ENCODE data around the gene CCDC116.
A peak's percentile ranks its signal among the peaks of the same experiment; 100 is the strongest.
"Not testable (repeated sequence)": the region's sequence is repeated elsewhere in the genome, so short reads cannot be mapped to it uniquely, and the experiment has no call there.

Gene CCDC116

DNA sequence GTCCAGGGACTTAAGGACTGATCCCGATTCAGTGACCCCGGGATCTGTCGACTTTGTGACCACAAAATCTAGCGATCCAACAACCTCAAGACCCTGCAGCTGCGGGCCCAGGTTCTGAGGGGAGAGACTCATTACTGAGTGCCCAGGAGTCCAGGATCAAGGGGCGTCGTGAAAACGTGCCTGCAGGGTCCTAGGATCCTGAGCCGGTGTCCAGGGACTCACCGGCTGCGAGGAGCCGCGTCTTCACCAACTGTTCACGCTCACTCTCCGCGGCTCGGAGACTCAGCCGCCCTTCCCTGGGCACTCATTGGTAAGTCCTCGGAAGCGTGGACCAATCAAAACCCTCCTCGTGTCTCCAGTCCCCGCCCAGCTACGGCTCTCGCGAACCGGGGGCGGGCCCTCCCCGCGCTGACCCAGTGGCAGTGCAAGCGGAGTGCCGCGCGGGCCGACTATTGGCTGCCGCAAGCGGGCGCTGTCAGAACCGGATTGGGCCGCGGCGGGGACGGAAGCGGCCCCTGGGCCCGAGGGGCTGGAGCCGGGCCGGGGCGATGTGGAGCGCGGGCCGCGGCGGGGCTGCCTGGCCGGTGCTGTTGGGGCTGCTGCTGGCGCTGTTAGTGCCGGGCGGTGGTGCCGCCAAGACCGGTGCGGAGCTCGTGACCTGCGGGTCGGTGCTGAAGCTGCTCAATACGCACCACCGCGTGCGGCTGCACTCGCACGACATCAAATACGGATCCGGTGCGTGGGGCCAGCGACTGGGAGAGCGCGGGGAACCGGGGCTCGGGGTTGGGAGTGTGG, 9.4 kb downstream of the CCDC116 start, which contains the start of gene SDF2L1:
TSS of gene SDF2L1 (plus strand) at position 514 of the 795 bp plus-strand sequence. CDS start at position 549, 35 bp downstream.
- peak within 1 kb of the TSS; percentile 75 for H3K4me3 ChIP-seq (replicated peaks; ENCODE audit: low read depth, low read length)
- DNase-seq (ENCODE audit: low read depth) = peak; percentile 99
- TF ChIP-seq, protein P1, sequence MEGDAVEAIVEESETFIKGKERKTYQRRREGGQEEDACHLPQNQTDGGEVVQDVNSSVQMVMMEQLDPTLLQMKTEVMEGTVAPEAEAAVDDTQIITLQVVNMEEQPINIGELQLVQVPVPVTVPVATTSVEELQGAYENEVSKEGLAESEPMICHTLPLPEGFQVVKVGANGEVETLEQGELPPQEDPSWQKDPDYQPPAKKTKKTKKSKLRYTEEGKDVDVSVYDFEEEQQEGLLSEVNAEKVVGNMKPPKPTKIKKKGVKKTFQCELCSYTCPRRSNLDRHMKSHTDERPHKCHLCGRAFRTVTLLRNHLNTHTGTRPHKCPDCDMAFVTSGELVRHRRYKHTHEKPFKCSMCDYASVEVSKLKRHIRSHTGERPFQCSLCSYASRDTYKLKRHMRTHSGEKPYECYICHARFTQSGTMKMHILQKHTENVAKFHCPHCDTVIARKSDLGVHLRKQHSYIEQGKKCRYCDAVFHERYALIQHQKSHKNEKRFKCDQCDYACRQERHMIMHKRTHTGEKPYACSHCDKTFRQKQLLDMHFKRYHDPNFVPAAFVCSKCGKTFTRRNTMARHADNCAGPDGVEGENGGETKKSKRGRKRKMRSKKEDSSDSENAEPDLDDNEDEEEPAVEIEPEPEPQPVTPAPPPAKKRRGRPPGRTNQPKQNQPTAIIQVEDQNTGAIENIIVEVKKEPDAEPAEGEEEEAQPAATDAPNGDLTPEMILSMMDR (IDR thresholded peaks at IDR 0.05; ENCODE audit: low read length, missing control alignments) = no peak

DNA sequence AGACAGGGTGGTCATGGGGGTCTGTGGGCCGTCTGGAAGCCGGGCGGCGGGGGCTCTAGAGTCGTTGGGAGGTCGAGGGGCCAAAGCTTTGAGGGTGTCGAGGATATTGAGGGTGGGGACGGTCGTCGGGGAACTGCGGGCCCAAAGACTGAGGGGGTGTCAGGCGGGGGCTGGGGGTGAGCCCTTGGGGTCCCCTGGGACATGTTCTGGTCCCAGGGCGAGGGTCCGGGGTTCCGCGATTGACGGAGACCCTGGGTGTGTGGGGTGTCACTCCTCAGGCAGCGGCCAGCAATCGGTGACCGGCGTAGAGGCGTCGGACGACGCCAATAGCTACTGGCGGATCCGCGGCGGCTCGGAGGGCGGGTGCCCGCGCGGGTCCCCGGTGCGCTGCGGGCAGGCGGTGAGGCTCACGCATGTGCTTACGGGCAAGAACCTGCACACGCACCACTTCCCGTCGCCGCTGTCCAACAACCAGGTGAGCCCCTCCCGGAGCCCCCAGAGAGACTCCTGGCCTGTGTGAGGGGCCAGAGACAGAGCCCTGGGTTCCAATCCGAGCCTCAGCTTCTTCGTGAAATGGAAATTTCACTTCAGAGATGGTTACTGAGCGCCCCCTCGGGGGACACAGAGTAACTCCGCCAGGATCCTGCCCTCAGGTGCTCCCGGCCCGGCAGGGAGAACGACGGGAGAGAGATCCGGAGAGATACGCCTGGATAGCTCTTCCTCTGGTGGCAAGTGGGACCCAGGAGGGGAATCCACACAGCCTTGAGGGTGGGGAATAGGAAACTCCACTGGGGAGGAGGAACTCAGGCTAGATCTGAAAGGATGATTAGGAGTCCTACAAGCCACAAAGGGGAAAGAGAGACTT, 10.3 kb downstream of the CCDC116 start:
- H3K4me3 ChIP-seq (replicated peaks; ENCODE audit: low read depth, low read length) = peak overlapping the region; percentile 75
- TF ChIP-seq, protein P1 (IDR thresholded peaks at IDR 0.05; ENCODE audit: low read length, missing control alignments) = peak; percentile 63
- DNase-seq (ENCODE audit: low read depth) = peak; percentile 52

DNA sequence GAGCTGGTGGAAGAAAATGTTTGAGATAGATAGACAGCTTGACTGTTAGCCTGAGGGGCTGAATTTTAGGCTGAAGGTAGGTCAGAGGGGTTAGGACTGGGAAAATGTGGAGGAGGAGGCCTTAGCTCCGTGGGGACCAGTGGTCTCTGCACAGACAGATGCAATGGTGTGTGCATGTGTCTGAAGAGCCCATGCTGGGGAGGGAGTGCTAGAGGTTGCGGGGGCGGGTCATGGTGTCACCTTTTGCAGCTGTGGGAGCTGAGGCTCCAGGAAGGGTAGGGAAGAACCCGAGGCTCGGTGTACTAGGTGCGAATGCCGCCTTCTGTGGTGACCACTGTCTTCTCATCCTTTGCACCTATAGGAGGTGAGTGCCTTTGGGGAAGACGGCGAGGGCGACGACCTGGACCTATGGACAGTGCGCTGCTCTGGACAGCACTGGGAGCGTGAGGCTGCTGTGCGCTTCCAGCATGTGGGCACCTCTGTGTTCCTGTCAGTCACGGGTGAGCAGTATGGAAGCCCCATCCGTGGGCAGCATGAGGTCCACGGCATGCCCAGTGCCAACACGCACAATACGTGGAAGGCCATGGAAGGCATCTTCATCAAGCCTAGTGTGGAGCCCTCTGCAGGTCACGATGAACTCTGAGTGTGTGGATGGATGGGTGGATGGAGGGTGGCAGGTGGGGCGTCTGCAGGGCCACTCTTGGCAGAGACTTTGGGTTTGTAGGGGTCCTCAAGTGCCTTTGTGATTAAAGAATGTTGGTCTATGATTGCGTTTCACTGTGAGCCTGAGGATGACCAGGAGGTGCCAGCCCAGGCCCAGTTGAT, 11.2 kb downstream of the CCDC116 start:
- no peak for DNase-seq (ENCODE audit: low read depth)
- peak overlapping the region; percentile 75 for H3K4me3 ChIP-seq (replicated peaks; ENCODE audit: low read depth, low read length)
- TF ChIP-seq, protein P1 (IDR thresholded peaks at IDR 0.05; ENCODE audit: low read length, missing control alignments) = peak; percentile 17

DNA sequence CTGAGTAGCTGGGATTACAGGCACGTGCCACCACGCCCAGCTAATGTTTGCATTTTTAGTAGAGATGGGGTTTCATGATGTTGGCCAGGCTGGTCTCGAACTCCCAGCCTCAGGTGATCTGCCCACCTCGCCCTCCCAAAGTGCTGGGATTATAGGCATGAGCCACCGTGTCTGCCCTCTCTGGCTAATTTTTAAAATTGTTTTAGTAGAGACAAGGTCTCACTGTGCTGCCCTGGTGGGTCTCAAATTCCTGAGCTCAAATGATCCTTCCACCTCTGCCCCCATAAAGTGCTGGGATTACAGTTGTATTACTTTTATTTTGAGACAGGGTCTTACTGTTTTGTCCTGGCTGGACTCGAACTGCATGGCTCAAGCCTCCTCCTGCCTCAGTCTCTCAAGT, 13.0 kb downstream of the CCDC116 start:
- DNase-seq (ENCODE audit: low read depth); H3K4me3 ChIP-seq (replicated peaks; ENCODE audit: low read depth, low read length): not testable (repeated sequence)

DNA sequence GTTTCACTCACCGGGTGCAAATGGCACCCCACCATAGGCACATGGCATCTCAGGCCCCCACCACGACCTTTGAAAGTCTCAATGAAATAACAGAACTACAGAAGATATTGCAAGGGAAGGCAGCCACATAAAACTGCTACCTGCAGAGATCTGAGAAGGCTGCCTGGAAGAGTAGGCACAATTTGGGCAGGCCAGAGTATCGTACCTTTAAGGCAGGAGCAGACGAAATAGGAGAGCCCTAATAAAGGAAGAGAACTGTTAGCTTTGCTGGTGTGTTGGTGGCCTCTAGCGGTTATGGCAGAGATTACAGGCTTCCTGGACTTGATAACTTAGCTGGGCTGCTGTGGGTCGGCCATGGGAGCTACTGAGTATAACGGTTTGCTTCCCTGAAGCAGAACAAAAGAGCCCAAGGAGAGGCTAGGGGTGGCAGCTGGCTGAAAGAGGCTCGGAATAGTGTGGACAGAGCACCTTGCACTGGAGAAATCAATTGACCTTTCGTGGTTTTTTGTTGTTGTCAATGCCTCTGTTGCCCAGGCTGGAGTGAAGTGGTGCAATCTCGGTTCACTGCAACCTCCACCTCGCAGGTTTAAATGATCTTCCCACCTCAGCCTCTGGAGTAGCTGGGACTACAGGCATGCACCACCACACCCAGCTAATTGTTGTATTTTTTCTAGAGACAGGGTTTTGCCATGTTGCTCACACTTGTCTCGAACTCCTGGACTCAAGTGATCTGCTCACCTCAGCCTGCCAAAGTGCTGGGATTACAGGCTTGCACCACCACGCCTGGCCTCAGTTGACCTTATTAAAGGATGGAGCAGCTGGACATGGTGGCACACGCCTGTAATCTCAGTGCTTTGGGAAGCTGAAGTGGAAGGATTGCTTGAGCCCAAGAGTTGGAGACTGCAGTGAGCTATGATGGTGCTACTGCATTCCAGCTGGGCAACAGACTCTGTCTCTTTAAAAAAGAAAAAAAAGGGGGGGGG, 14.3 kb downstream of the CCDC116 start:
- peak; percentile 88 for DNase-seq (ENCODE audit: low read depth)
- TF ChIP-seq, protein P1 (IDR thresholded peaks at IDR 0.05; ENCODE audit: low read length, missing control alignments) = peak; percentile 93
- no peak overlapping the region for H3K4me3 ChIP-seq (replicated peaks; ENCODE audit: low read depth, low read length)

DNA sequence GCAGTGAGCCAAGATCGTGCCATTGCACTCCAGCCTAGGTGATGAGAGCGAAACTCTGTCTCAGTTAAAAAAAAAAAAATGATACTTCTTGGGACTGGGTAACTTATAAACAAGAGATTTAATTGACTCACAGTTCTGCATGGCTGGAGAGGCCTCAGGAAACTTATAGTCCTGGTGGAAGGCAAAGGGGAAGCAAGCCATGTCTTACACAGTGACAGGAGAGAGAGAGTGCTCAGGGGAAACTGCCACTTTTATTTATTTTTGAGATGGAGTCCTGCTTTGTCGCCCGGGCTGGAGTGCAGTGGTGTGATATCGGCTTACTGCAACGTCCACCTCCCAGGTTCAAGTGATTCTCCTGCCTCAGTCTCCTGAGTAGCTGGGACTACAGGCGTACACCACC, 17.7 kb downstream of the CCDC116 start:
- TF ChIP-seq, protein P1 (IDR thresholded peaks at IDR 0.05; ENCODE audit: low read length, missing control alignments) = no peak
- H3K4me3 ChIP-seq (replicated peaks; ENCODE audit: low read depth, low read length) = no peak overlapping the region
- DNase-seq (ENCODE audit: low read depth) = no peak

Measured in fibroblast of pulmonary artery (primary cell).